GM12865 (cell line): ENCODE data around the gene RFC2.
"Not testable (repeated sequence)": the region's sequence is repeated elsewhere in the genome, so short reads cannot be mapped to it uniquely, and the experiment has no call there.

ENCODE experiments used
- DNase-seq: peaks from one replicate; pipeline ENCODE4 v3.0.0; 2010; ENCODE audit warnings: low read depth
- H3K4me3 ChIP-seq: 2 replicates; pipeline ENCODE4 v1.5.1; 2011; ENCODE audit warnings: mild to moderate bottlenecking, low read depth, low read length, control low read depth
- TF ChIP-seq, protein P1 (sequence below): IDR thresholded peaks from 2 replicates; pipeline ENCODE4 v1.5.1; 2011; ENCODE audit warnings: low read length, control low read depth, low read depth, inconsistent platforms; ENCODE audit not compliant: insufficient read depth; ENCODE audit errors: missing control alignments

The RFC2 gene

GRCh38 chr7:74230446-74231231, 23.6 kb downstream of the RFC2 start:
- DNase-seq = peak; percentile 83
- TF ChIP-seq, protein P1, sequence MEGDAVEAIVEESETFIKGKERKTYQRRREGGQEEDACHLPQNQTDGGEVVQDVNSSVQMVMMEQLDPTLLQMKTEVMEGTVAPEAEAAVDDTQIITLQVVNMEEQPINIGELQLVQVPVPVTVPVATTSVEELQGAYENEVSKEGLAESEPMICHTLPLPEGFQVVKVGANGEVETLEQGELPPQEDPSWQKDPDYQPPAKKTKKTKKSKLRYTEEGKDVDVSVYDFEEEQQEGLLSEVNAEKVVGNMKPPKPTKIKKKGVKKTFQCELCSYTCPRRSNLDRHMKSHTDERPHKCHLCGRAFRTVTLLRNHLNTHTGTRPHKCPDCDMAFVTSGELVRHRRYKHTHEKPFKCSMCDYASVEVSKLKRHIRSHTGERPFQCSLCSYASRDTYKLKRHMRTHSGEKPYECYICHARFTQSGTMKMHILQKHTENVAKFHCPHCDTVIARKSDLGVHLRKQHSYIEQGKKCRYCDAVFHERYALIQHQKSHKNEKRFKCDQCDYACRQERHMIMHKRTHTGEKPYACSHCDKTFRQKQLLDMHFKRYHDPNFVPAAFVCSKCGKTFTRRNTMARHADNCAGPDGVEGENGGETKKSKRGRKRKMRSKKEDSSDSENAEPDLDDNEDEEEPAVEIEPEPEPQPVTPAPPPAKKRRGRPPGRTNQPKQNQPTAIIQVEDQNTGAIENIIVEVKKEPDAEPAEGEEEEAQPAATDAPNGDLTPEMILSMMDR = no peak
- no peak overlapping the region for H3K4me3 ChIP-seq

- peak; percentile 32 for DNase-seq
- no peak overlapping the region for H3K4me3 ChIP-seq
- TF ChIP-seq, protein P1 = no peak
These were observed 25.0 kb downstream of the RFC2 start for GRCh38 chr7:74228951-74229900.

- H3K4me3 ChIP-seq = no peak overlapping the region
- DNase-seq = no peak
- TF ChIP-seq, protein P1 = no peak
These were observed 27.6 kb downstream of the RFC2 start for GRCh38 chr7:74226633-74227032.

DNA sequence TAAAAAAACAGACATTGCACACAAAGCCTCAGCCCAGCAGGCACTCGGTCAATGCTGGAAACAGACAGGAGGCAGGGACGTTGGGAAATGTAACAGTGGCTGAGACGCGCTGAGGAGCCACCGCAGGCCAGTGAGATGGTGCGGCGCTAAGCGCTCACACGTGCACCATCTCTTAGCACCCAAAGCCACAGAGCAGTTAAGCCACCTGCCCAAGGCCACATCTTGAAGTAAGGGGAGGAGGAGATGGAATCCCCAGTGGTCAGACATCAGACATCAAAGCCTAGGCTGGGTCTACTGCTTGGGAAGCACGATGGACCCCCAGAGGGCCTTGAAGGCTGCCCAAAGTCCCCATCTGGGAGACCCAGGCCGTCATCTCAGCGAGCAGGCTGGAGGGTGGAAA, 28.8 kb downstream of the RFC2 start:
- H3K4me3 ChIP-seq = no peak overlapping the region
- no peak for DNase-seq
- TF ChIP-seq, protein P1 = no peak

- DNase-seq, H3K4me3 ChIP-seq: not testable (repeated sequence)
These were observed 29.3 kb downstream of the RFC2 start for GRCh38 chr7:74224907-74225306.

- no peak for DNase-seq
- TF ChIP-seq, protein P1 = no peak
- H3K4me3 ChIP-seq = no peak overlapping the region
These were observed 29.7 kb downstream of the RFC2 start for GRCh38 chr7:74224511-74224832.

- TF ChIP-seq, protein P1 = no peak
- no peak overlapping the region for H3K4me3 ChIP-seq
- DNase-seq = no peak
These were observed 30.3 kb downstream of the RFC2 start for GRCh38 chr7:74223711-74224510.
